ENCODE measurements around the gene MAP3K2.

DNA sequence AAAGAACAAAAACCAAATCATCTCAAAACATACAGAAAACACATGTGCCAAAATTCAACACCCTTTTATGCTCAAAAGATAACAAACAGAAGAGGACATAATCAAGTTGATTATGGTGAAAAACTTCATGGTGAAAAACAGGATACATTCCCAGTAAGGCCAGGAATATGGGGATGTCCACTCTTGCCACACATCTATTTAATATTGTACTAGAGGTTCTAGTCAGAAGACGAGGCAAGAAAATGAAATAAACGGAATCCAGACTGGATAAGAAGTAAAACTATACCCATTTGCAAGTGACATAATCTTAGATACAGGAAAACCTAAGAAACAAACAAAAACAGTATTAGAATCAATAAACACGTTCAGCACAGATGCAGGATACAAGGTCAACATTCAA, 40.8 kb downstream of the MAP3K2 start:
- TF ChIP-seq, protein P1, sequence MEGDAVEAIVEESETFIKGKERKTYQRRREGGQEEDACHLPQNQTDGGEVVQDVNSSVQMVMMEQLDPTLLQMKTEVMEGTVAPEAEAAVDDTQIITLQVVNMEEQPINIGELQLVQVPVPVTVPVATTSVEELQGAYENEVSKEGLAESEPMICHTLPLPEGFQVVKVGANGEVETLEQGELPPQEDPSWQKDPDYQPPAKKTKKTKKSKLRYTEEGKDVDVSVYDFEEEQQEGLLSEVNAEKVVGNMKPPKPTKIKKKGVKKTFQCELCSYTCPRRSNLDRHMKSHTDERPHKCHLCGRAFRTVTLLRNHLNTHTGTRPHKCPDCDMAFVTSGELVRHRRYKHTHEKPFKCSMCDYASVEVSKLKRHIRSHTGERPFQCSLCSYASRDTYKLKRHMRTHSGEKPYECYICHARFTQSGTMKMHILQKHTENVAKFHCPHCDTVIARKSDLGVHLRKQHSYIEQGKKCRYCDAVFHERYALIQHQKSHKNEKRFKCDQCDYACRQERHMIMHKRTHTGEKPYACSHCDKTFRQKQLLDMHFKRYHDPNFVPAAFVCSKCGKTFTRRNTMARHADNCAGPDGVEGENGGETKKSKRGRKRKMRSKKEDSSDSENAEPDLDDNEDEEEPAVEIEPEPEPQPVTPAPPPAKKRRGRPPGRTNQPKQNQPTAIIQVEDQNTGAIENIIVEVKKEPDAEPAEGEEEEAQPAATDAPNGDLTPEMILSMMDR (IDR thresholded peaks at IDR 0.05) = no peak
- TF ChIP-seq POLR2A (IDR thresholded peaks at IDR 0.05) (no peak), EP300 (IDR thresholded peaks at IDR 0.05) (no peak), POLR2AphosphoS5 (IDR thresholded peaks at IDR 0.05) (no peak)

Measured in suprapubic skin (tissue), 4 donors.